Activated CD8-positive, alpha-beta memory T cell treated with anti-CD3 and anti-CD28 coated beads, Interleukin-2, amount 50 U/mL, for 48 hours (primary cell): ENCODE data around the gene HBP1.
"Not testable (repeated sequence)": the region's sequence is repeated elsewhere in the genome, so short reads cannot be mapped to it uniquely, and the experiment has no call there.

ENCODE experiments used
- DNase-seq: peaks from one replicate; pipeline ENCODE4 v3.0.0-alpha.2; 2020

The HBP1 gene

GRCh38 chr7:107168233-107169119 lies at the start of gene HBP1:
Gene HBP1 (plus strand): TSS chr7:107169003. CDS start chr7:107179894, 10,891 bp downstream.
- DNase-seq = peak; percentile 95

GRCh38 chr7:107119376-107120105 lies 49.3 kb upstream of the HBP1 start:
- no peak for DNase-seq

GRCh38 chr7:107122486-107122911 lies 46.3 kb upstream of the HBP1 start:
- no peak for DNase-seq

- no peak for DNase-seq
These were observed 45.4 kb upstream of the HBP1 start for GRCh38 chr7:107123392-107123791.

GRCh38 chr7:107125475-107125874 lies 43.3 kb upstream of the HBP1 start:
- no peak for DNase-seq

- no peak for DNase-seq
These were observed 40.6 kb upstream of the HBP1 start for GRCh38 chr7:107128217-107128616.

- DNase-seq = no peak
These were observed 40.1 kb upstream of the HBP1 start for GRCh38 chr7:107128748-107129147.

GRCh38 chr7:107130487-107131220 lies 38.1 kb upstream of the HBP1 start:
- no peak for DNase-seq

GRCh38 chr7:107133396-107133795 lies 35.4 kb upstream of the HBP1 start:
- no peak for DNase-seq

- no peak for DNase-seq
These were observed 29.9 kb upstream of the HBP1 start for GRCh38 chr7:107138696-107139420.

- not testable (repeated sequence) for DNase-seq
These were observed 24.9 kb upstream of the HBP1 start for GRCh38 chr7:107143875-107144274.

GRCh38 chr7:107145067-107145838 lies 23.6 kb upstream of the HBP1 start:
- no peak for DNase-seq

- DNase-seq = no peak
These were observed 21.1 kb upstream of the HBP1 start for GRCh38 chr7:107147464-107148393.

GRCh38 chr7:107148721-107149120 lies 20.1 kb upstream of the HBP1 start:
- DNase-seq = no peak

GRCh38 chr7:107149863-107150262 lies 18.9 kb upstream of the HBP1 start:
- DNase-seq = no peak

GRCh38 chr7:107150375-107151073 lies 18.3 kb upstream of the HBP1 start:
- DNase-seq = peak; percentile 87

- no peak for DNase-seq
These were observed 17.3 kb upstream of the HBP1 start for GRCh38 chr7:107151538-107151937.

GRCh38 chr7:107152011-107152410 lies 16.8 kb upstream of the HBP1 start:
- no peak for DNase-seq

- DNase-seq = no peak
These were observed 14.0 kb upstream of the HBP1 start for GRCh38 chr7:107154826-107155225.

- not testable (repeated sequence) for DNase-seq
These were observed 13.1 kb upstream of the HBP1 start for GRCh38 chr7:107155726-107156125.
